HEK293 (cell line): ENCODE data around the gene BLOC1S1.
A peak's percentile ranks its signal among the peaks of the same experiment; 100 is the strongest.

Experiments used
- CTCF ChIA-PET: fragments of 350-600 bp; formaldehyde crosslinking; extraction: SDS; loops from one replicate; lab custom pipeline; 2021; ENCODE audit warnings: antibody characterized with exemption; lab: Yijun Ruan, JAX
- POLR2A ChIA-PET: fragments of 300-600 bp; formaldehyde crosslinking; extraction: SDS; loops from one replicate; lab custom pipeline; 2020; ENCODE audit warnings: antibody characterized with exemption, inconsistent platforms; lab: Yijun Ruan, JAX
- H3K27ac ChIP-seq: fragments of 200-500 bp; sonication (Bioruptor generic); 2 replicates; pipeline ENCODE4 v1.5.1; 2014; ENCODE audit warnings: low read depth, low read length, control low read depth, inconsistent platforms; ENCODE audit errors: extremely low read depth
- H3K36me3 ChIP-seq, 2 experiments: fragments of 200-500 bp in 1 of 2; sonication (Bioruptor generic) in 1 of 2; 1 replicate in 1 of 2; 2 replicates in 1 of 2; pipeline ENCODE4 v1.5.1; 2014 to 2017; ENCODE audit warnings: inconsistent platforms in 2 of 2, low read length in 2 of 2; ENCODE audit not compliant: control insufficient read depth in 2 of 2, insufficient read depth in 1 of 2
- H3K4me1 ChIP-seq: fragments of 200-500 bp; sonication (Bioruptor generic); 2 replicates; pipeline ENCODE4 v1.5.1; 2014; ENCODE audit warnings: mild to moderate bottlenecking, low read length, inconsistent platforms; ENCODE audit not compliant: control insufficient read depth, insufficient read depth
- H3K4me3 ChIP-seq: 2 replicates; pipeline ENCODE4 v1.5.1; 2011; ENCODE audit warnings: low read depth, mild to moderate bottlenecking, control low read depth, low read length, moderate library complexity
- H3K9me3 ChIP-seq: fragments of 200-500 bp; sonication (Bioruptor generic); 2 replicates; pipeline ENCODE4 v1.5.1; 2014; ENCODE audit warnings: low read depth, low read length, inconsistent platforms; ENCODE audit not compliant: control insufficient read depth, insufficient read depth
- CTCF ChIP-seq: fragments of 450-650 bp; formaldehyde crosslinking; IDR thresholded peaks from 2 replicates; pipeline ENCODE4 v1.5.1; 2016; ENCODE audit warnings: missing biosample characterization, missing genetic modification characterization
- GLIS2 ChIP-seq: fragments of 450-650 bp; formaldehyde crosslinking; IDR thresholded peaks from 2 replicates; pipeline ENCODE4 v1.5.1; 2016; ENCODE audit warnings: missing biosample characterization, missing genetic modification characterization
- HIC1 ChIP-seq: fragments of 450-650 bp; formaldehyde crosslinking; IDR thresholded peaks from 2 replicates; pipeline ENCODE4 v1.5.1; 2016; ENCODE audit warnings: missing biosample characterization, missing genetic modification characterization
- IKZF3 ChIP-seq: fragments of 450-650 bp; IDR thresholded peaks from 2 replicates; pipeline ENCODE4 v1.5.0; 2018; ENCODE audit warnings: missing biosample characterization, mild to moderate bottlenecking, missing genetic modification characterization, moderate library complexity
- KLF16 ChIP-seq: fragments of 450-650 bp; formaldehyde crosslinking; IDR thresholded peaks from 2 replicates; pipeline ENCODE4 v1.5.1; 2017; ENCODE audit warnings: missing biosample characterization, missing genetic modification characterization
- PATZ1 ChIP-seq: fragments of 450-650 bp; formaldehyde crosslinking; IDR thresholded peaks from 2 replicates; pipeline ENCODE4 v1.5.1; 2016; ENCODE audit warnings: missing biosample characterization, missing genetic modification characterization
- ZBTB48 ChIP-seq: fragments of 450-650 bp; formaldehyde crosslinking; IDR thresholded peaks from 2 replicates; pipeline ENCODE4 v1.5.1; 2016; ENCODE audit warnings: missing biosample characterization, missing genetic modification characterization
- ZBTB49 ChIP-seq: fragments of 450-650 bp; formaldehyde crosslinking; IDR thresholded peaks from 2 replicates; pipeline ENCODE4 v1.5.1; 2016; ENCODE audit warnings: missing biosample characterization, missing genetic modification characterization, low read depth
- ZFP37 ChIP-seq: fragments of 450-650 bp; formaldehyde crosslinking; IDR thresholded peaks from 2 replicates; pipeline ENCODE4 v1.5.1; 2016; ENCODE audit warnings: missing biosample characterization, missing genetic modification characterization
- ZNF169 ChIP-seq: fragments of 450-650 bp; formaldehyde crosslinking; IDR thresholded peaks from 2 replicates; pipeline ENCODE4 v1.5.1; 2016; ENCODE audit warnings: missing biosample characterization, missing genetic modification characterization
- ZNF174 ChIP-seq: fragments of 450-650 bp; formaldehyde crosslinking; IDR thresholded peaks from 2 replicates; pipeline ENCODE4 v1.5.0; 2017; ENCODE audit warnings: missing biosample characterization, mild to moderate bottlenecking, missing genetic modification characterization
- ZNF18 ChIP-seq: fragments of 450-650 bp; formaldehyde crosslinking; IDR thresholded peaks from 2 replicates; pipeline ENCODE4 v1.5.1; 2016; ENCODE audit warnings: missing biosample characterization, missing genetic modification characterization
- ZNF24 ChIP-seq: fragments of 450-650 bp; formaldehyde crosslinking; IDR thresholded peaks from 2 replicates; pipeline ENCODE4 v1.5.1; 2016; ENCODE audit warnings: missing biosample characterization, missing genetic modification characterization
- ZNF311 ChIP-seq: fragments of 450-650 bp; formaldehyde crosslinking; IDR thresholded peaks from 2 replicates; pipeline ENCODE4 v1.5.1; 2017; ENCODE audit warnings: missing biosample characterization, missing genetic modification characterization, borderline replicate concordance
- ZNF324 ChIP-seq: fragments of 450-650 bp; formaldehyde crosslinking; IDR thresholded peaks from 2 replicates; pipeline ENCODE4 v1.5.1; 2016; ENCODE audit warnings: missing biosample characterization, missing genetic modification characterization
- ZNF366 ChIP-seq: fragments of 450-650 bp; formaldehyde crosslinking; conservative IDR thresholded peaks from 2 replicates; pipeline ENCODE4 v1.5.1; 2016; ENCODE audit warnings: missing biosample characterization, missing genetic modification characterization
- ZNF404 ChIP-seq: fragments of 450-650 bp; formaldehyde crosslinking; IDR thresholded peaks from 2 replicates; pipeline ENCODE4 v1.5.1; 2017; ENCODE audit warnings: missing biosample characterization, missing genetic modification characterization
- ZNF548 ChIP-seq: fragments of 450-650 bp; formaldehyde crosslinking; IDR thresholded peaks from 2 replicates; pipeline ENCODE4 v1.5.1; 2016; ENCODE audit warnings: missing biosample characterization, missing genetic modification characterization
- ZNF549 ChIP-seq: fragments of 450-650 bp; IDR thresholded peaks from 2 replicates; pipeline ENCODE4 v1.5.1; 2018; ENCODE audit warnings: missing biosample characterization, missing genetic modification characterization, mild to moderate bottlenecking, inconsistent platforms, moderate library complexity
- ZNF596 ChIP-seq: fragments of 450-650 bp; IDR thresholded peaks from 2 replicates; pipeline ENCODE4 v1.5.0; 2018; ENCODE audit warnings: missing biosample characterization, mild to moderate bottlenecking, missing genetic modification characterization, moderate library complexity
- ZNF626 ChIP-seq: fragments of 450-650 bp; sonication (Bioruptor Pico); formaldehyde crosslinking; IDR thresholded peaks from 2 replicates; pipeline ENCODE4 v1.5.1; 2018; ENCODE audit warnings: missing biosample characterization, missing genetic modification characterization, inconsistent platforms
- ZNF658 ChIP-seq: fragments of 450-650 bp; formaldehyde crosslinking; IDR thresholded peaks from 2 replicates; pipeline ENCODE4; 2016; ENCODE audit warnings: missing biosample characterization, missing genetic modification characterization
- ZNF776 ChIP-seq: fragments of 450-650 bp; formaldehyde crosslinking; IDR thresholded peaks from 2 replicates; pipeline ENCODE4 v1.5.0; 2017; ENCODE audit warnings: missing biosample characterization, missing genetic modification characterization, borderline replicate concordance
- ZNF785 ChIP-seq: fragments of 450-650 bp; formaldehyde crosslinking; IDR thresholded peaks from 2 replicates; pipeline ENCODE4 v1.5.1; 2016; ENCODE audit warnings: missing biosample characterization, missing genetic modification characterization

BLOC1S1 gene

GRCh38 chr12:55699471-55700055 lies 16.3 kb upstream of the BLOC1S1 start:
- no peaks in the 10 kb centered on the region for H3K4me1 ChIP-seq
- no peaks in the 10 kb centered on the region for H3K9me3 ChIP-seq
- H3K27ac ChIP-seq, result no peak overlapping the region
- ChIA-PET POLR2A (no interaction called here), CTCF (interaction anchor here (0.6 to 1.1 kb wide), 3 partner anchors 18 to 239 kb away, joined by 3 to 6 read pairs (median 4); a partner anchor contains a TSS)
- no peak for TF ChIP-seq ZNF24 (tag by site-specific recombination)
- TF ChIP-seq ZBTB49 (tag by site-specific recombination), result no peak
- no peak for TF ChIP-seq ZNF548 (tag by site-specific recombination)
- TF ChIP-seq CTCF (tag by site-specific recombination), result no peak
- TF ChIP-seq ZNF626, result no peak
- no peak for TF ChIP-seq IKZF3 (tag by site-specific recombination)
- no peak for TF ChIP-seq ZNF311
- no peak for TF ChIP-seq ZNF174
- TF ChIP-seq GLIS2 (tag by site-specific recombination), result 0 out of 2 replicates have a peak, but pooled peaks have one; percentile 9
- no peaks in the 10 kb centered on the region for H3K36me3 ChIP-seq
- no peak overlapping the region for H3K4me3 ChIP-seq

GRCh38 chr12:55700255-55701018 lies 15.4 kb upstream of the BLOC1S1 start:
- Histone ChIP-seq H3K27ac (no peak overlapping the region), H3K4me1 (no peaks in the 10 kb centered on the region), H3K4me3 (no peak overlapping the region), H3K36me3 (no peaks in the 10 kb centered on the region), H3K9me3 (no peaks in the 10 kb centered on the region)
- POLR2A ChIA-PET, result interaction anchor here (0.6 to 1.3 kb wide), 2 partner anchors 15 to 20 kb away, joined by 3 to 4 read pairs; partner anchors contain the start of gene BLOC1S1
- CTCF ChIA-PET, result no interaction called here
- TF ChIP-seq ZBTB48 (tag by site-specific recombination) (peak; percentile 52), ZNF18 (tag by site-specific recombination) (no peak), PATZ1 (tag by site-specific recombination) (peak; percentile 79), ZNF24 (tag by site-specific recombination) (peak; percentile 94), KLF16 (tag by site-specific recombination) (peak; percentile 88), ZFP37 (tag by site-specific recombination) (peak; percentile 43; the same call in 1 of the 2 replicates), ZNF549 (tag by site-specific recombination) (no peak), ZNF366 (peak; percentile 93), ZNF324 (peak; percentile 68), ZNF785 (tag by site-specific recombination) (peak; percentile 39; the same call in 1 of the 2 replicates), ZNF596 (no peak), ZNF776 (tag by site-specific recombination) (no peak), ZNF658 (no peak), HIC1 (tag by site-specific recombination) (peak; percentile 35; the same call in 1 of the 2 replicates), ZNF169 (tag by site-specific recombination) (no peak), ZNF404 (no peak)
